ENCODE data around the gene ADAMTS2. TPM values are rescaled to one million over a fixed set of nuclear protein-coding genes. Genes with fewer than 3 reads are reported as not detected.
A peak's percentile ranks its signal among the peaks of the same experiment; 100 is the strongest.

ADAMTS2 gene
- total RNA-seq, 1 donor from 2014 or later: 93.2 TPM

DNA sequence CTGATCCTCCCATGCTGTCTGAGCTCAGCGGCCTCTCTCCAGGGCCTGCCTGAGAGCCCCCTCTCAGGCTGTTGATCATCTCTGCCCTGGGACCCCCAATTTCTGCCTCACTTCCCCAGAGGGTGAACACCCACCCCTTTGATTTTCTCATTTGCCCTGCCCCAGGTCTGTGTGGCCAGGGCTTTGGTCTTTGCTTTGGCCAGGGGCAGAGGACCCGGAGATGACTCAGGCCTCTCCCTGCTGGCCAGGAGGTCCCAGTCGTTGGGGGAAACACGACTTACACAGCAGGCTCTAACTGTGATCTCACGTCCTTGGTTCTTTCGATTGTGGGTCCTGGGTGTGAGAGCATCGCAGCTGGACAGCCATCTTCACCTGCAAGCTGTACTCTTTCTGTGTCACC lies 1.1 kb upstream of the ADAMTS2 start:
- H3K27ac Mint-ChIP-seq (ENCODE audit: unreplicated experiment): no peak overlapping the region
- peak overlapping the region; percentile 45 for H3K4me3 Mint-ChIP-seq (ENCODE audit: unreplicated experiment)
- TF ChIP-seq CTCF (IDR thresholded peaks at IDR 0.05): no peak
- H3K9me3 Mint-ChIP-seq (ENCODE audit: low read depth): no peaks in the 10 kb centered on the region
- H3K36me3 Mint-ChIP-seq (ENCODE audit: low read depth): no peaks in the 10 kb centered on the region
- H3K27me3 Mint-ChIP-seq (ENCODE audit: low read depth): peaks cover 39% of the 10 kb centered on the region
- H3K4me1 Mint-ChIP-seq (ENCODE audit: low read depth): peaks cover 24% of the 10 kb centered on the region
- DNase-seq (ENCODE audit: low spot score): peak; percentile 59

- H3K4me1 Mint-ChIP-seq (ENCODE audit: low read depth): peaks cover 24% of the 10 kb centered on the region
These were observed 153 bp downstream of the ADAMTS2 start for GRCh38 chr5:179345183-179345432.

GRCh38 chr5:179344431-179345182 lies 654 bp downstream of the ADAMTS2 start:
- TF ChIP-seq CTCF (IDR thresholded peaks at IDR 0.05): no peak
- H3K27ac Mint-ChIP-seq (ENCODE audit: unreplicated experiment): no peak overlapping the region
- H3K36me3 Mint-ChIP-seq (ENCODE audit: low read depth): peaks cover 3% of the 10 kb centered on the region
- H3K4me1 Mint-ChIP-seq (ENCODE audit: low read depth): peaks cover 24% of the 10 kb centered on the region
- H3K9me3 Mint-ChIP-seq (ENCODE audit: low read depth): no peaks in the 10 kb centered on the region
- H3K27me3 Mint-ChIP-seq (ENCODE audit: low read depth): peaks cover 34% of the 10 kb centered on the region
- H3K4me3 Mint-ChIP-seq (ENCODE audit: unreplicated experiment): peak overlapping the region; percentile 70
- DNase-seq (ENCODE audit: low spot score): peak; percentile 90

More at GRCh38 chr5:179345183-179345432, 153 bp downstream of the ADAMTS2 start:
- Mint-ChIP-seq H3K27ac (ENCODE audit: unreplicated experiment) (no peak overlapping the region), H3K9me3 (ENCODE audit: low read depth) (no peaks in the 10 kb centered on the region), H3K27me3 (ENCODE audit: low read depth) (peaks cover 38% of the 10 kb centered on the region), H3K36me3 (ENCODE audit: low read depth) (peaks cover 3% of the 10 kb centered on the region), H3K4me3 (ENCODE audit: unreplicated experiment) (no peak overlapping the region)
- TF ChIP-seq CTCF (IDR thresholded peaks at IDR 0.05): no peak
- DNase-seq (ENCODE audit: low spot score): peak; percentile 54

GRCh38 chr5:179343719-179344430 lies 1.4 kb downstream of the ADAMTS2 start:
- peak; percentile 89 for DNase-seq (ENCODE audit: low spot score)
- Mint-ChIP-seq H3K4me3 (ENCODE audit: unreplicated experiment) (peak overlapping the region; percentile 70), H3K27me3 (ENCODE audit: low read depth) (peaks cover 33% of the 10 kb centered on the region), H3K36me3 (ENCODE audit: low read depth) (peaks cover 3% of the 10 kb centered on the region), H3K27ac (ENCODE audit: unreplicated experiment) (no peak overlapping the region), H3K4me1 (ENCODE audit: low read depth) (peaks cover 24% of the 10 kb centered on the region), H3K9me3 (ENCODE audit: low read depth) (no peaks in the 10 kb centered on the region)
- peak; percentile 79 for TF ChIP-seq CTCF (IDR thresholded peaks at IDR 0.05)

- no peaks in the 10 kb centered on the region for H3K9me3 Mint-ChIP-seq (ENCODE audit: low read depth)
- H3K4me3 Mint-ChIP-seq (ENCODE audit: unreplicated experiment): peak overlapping the region; percentile 70
- H3K36me3 Mint-ChIP-seq (ENCODE audit: low read depth): peaks cover 3% of the 10 kb centered on the region
- peaks cover 33% of the 10 kb centered on the region for H3K27me3 Mint-ChIP-seq (ENCODE audit: low read depth)
- peak overlapping the region; percentile 54 for H3K27ac Mint-ChIP-seq (ENCODE audit: unreplicated experiment)
- peak; percentile 76 for DNase-seq (ENCODE audit: low spot score)
- peaks cover 24% of the 10 kb centered on the region for H3K4me1 Mint-ChIP-seq (ENCODE audit: low read depth)
- peak; percentile 8 for TF ChIP-seq CTCF (IDR thresholded peaks at IDR 0.05)
These were observed 2.1 kb downstream of the ADAMTS2 start for GRCh38 chr5:179343021-179343718.
